Anterior cingulate cortex (tissue), 58 donors: ENCODE results near the gene HBD.

ENCODE experiments used
- DNase-seq, 58 donors: peaks; one replicate each; lab custom pipeline; 2025; lab: John Stamatoyannopoulos, UW

Gene HBD

DNA sequence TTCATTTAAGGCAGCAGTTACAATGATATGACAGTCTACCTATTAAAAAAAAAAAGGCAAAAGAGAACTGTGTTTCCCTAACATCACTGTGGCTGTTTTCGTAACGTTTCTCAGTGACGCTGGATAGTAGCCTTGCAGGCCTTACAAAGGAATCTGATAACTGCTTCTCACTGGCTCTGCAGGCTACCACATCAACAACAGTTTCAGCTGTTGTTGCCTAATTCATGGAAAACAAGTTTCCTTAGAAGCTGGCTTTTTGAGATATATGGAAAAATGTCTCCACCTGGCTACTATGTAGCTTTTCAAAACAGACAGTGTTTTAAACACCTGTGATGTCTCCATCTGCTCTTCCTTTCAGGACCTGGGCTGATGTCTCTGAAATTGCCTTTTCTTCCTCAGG, 37.6 kb downstream of the HBD start:
- DNase-seq, result no peak

DNA sequence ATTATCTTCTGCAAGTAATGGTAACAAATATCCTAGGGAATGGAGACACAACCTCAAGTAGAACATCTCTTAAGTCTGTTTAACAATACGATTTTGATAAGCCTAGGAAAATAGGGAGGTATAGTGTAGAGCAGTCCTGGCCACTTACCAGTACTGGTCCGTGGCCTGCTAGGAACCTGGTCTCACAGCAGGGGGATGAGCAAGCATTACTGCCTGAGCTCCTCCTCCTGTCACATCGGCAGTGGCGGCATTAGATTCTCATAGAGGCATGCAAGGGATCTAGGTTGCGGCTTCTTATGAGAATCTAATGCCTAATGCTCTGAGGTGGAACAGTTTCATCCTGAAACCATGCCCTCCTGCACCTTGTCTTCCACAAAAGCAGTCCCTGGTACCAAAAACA, 38.2 kb downstream of the HBD start:
- DNase-seq, result no peak

DNA sequence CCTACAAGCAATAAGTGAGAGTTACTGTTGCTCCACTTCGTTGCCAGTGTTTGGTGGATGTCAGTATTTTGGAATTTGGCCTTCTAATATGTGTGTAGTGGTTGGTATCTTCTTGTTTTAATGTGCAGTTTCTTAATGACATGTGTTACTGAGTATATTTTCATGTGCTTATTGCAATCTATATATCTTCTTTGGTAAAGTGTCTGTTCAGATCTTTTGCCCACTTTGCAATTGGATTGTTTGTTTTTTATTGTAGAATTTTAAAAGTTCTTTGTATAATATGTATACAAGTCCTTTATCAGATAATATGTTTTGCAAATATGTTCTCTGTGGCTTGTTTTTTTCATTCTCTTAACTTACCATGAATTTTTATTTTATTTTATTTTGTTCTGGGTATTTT, 41.5 kb downstream of the HBD start:
- no peak for DNase-seq

GRCh38 chr11:5188201-5188600, 46.1 kb downstream of the HBD start:
- DNase-seq, result no peak
